Erythroblast (primary cell): ENCODE results near the gene PRR5.

Experiments
- GATA1 ChIP-seq: IDR thresholded peaks from 2 replicates; pipeline ENCODE4 v1.6.1; 2011; ENCODE audit warnings: low read depth, mild to moderate bottlenecking, control low read depth, low read length, moderate library complexity
- POLR2A ChIP-seq: IDR thresholded peaks from 2 replicates; pipeline ENCODE4 v1.6.1; 2011; ENCODE audit warnings: mild to moderate bottlenecking, low read length

GRCh38 chr22:44743247-44743646 is 41.2 kb downstream of the PRR5 start:
- TF ChIP-seq POLR2A (no peak), GATA1 (no peak)
